ENCODE results near the gene PTGES. TPM values are rescaled to one million over a fixed set of nuclear protein-coding genes. Genes with fewer than 3 reads are reported as not detected.

PTGES gene
- total and polyA plus RNA-seq, 8 donors, result 3.2 to 9.8 (median 6.1) TPM

GRCh38 chr9:129724456-129725190, 28.2 kb downstream of the PTGES start:
- H3K27ac ChIP-seq, result no peak overlapping the region
- H3K4me3 ChIP-seq, result no peak overlapping the region
- intact Hi-C loops (cut with DNase I), result no loop called here
- no peaks in the 10 kb centered on the region for H3K9me3 ChIP-seq
- H3K4me1 ChIP-seq, result peaks cover 0 to 9% of the 10 kb centered on the region in 2 donors
- no peak for ATAC-seq
- peaks cover 0 to 30% of the 10 kb centered on the region in 2 donors for H3K27me3 ChIP-seq
- no peak for DNase-seq
- H3K36me3 ChIP-seq, result no peaks in the 10 kb centered on the region
- no peak for TF ChIP-seq CTCF (IDR thresholded peaks at IDR 0.05)

DNA sequence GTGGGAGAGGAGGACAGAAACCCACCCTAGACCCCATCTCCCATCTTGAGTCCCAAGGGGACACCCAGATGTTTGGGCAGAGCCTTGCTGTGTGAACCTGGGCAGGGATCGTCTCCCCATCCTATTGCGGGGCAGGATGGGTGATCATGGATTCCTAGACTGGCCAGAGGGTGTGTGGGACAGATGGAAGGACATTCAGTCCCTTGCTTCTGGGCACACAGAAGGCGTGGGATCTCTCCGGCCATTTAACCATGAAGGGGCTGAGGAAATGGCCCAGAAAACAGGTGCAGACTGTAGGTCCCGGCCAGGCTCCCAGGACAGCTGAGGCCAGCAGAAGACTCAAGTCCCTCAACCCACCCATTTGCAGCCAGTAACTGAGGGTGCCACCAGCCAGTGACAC, 29.9 kb downstream of the PTGES start:
- intact Hi-C loops (cut with DNase I), result no loop called here
- Histone ChIP-seq H3K9me3 (no peaks in the 10 kb centered on the region), H3K27me3 (peaks cover 0 to 36% of the 10 kb centered on the region in 2 donors), H3K4me1 (peaks cover 0 to 9% of the 10 kb centered on the region in 2 donors), H3K4me3 (no peak overlapping the region), H3K36me3 (no peaks in the 10 kb centered on the region), H3K27ac (no peak overlapping the region)
- DNase-seq (no peak), ATAC-seq (no peak)
- no peak for TF ChIP-seq CTCF (IDR thresholded peaks at IDR 0.05)

GRCh38 chr9:129720865-129721545, 31.8 kb downstream of the PTGES start:
- no peak overlapping the region for H3K27ac ChIP-seq
- H3K4me1 ChIP-seq, result no peaks in the 10 kb centered on the region
- no peak for TF ChIP-seq CTCF (IDR thresholded peaks at IDR 0.05)
- intact Hi-C loops (cut with DNase I), result no loop called here
- H3K36me3 ChIP-seq, result no peaks in the 10 kb centered on the region
- no peak for ATAC-seq
- H3K4me3 ChIP-seq, result no peak overlapping the region
- H3K9me3 ChIP-seq, result no peaks in the 10 kb centered on the region
- DNase-seq, result no peak
- H3K27me3 ChIP-seq, result peaks cover 0 to 26% of the 10 kb centered on the region in 2 donors

DNA sequence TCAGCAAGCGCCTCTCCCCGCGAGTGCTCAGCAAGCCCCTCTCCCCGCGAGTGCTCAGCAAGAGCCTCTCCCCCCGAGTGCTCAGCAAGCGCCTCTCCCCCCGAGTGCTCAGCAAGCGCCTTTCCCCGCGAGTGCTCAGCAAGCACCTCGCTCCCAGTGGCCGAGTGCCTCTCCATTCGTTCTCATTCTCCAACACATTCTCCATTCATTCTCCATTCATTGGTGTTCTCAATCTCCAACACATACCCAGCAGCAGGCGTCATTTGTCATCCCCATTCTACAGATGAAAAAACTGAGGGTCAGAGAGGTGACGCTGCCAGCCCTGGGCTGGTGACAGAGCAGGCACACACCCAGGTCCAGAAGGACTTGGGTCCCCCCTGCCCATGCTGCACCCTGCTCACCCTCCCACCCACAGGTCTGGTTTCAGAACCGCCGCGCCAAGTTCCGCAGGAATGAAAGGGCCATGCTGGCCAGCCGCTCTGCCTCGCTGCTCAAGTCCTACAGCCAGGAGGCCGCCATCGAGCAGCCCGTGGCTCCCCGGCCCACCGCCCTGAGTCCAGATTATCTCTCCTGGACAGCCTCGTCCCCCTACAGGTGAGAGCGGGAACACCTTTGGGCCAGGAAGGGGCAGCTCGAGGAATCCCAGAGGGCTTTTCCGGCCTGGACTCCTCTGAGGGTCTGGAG, 32.5 kb downstream of the PTGES start:
- no peak for TF ChIP-seq CTCF (IDR thresholded peaks at IDR 0.05)
- Histone ChIP-seq H3K4me1 (no peaks in the 10 kb centered on the region), H3K36me3 (no peaks in the 10 kb centered on the region), H3K27me3 (peaks cover 0 to 26% of the 10 kb centered on the region in 2 donors), H3K27ac (no peak overlapping the region), H3K4me3 (no peak overlapping the region), H3K9me3 (no peaks in the 10 kb centered on the region)
- intact Hi-C loops (cut with DNase I), result no loop called here
- no peak for ATAC-seq
- no peak for DNase-seq

- no peak overlapping the region for H3K4me3 ChIP-seq
- ATAC-seq, result no peak
- H3K27me3 ChIP-seq, result peaks cover 0 to 33% of the 10 kb centered on the region in 2 donors
- H3K36me3 ChIP-seq, result no peaks in the 10 kb centered on the region
- no peaks in the 10 kb centered on the region for H3K9me3 ChIP-seq
- DNase-seq, result no peak
- intact Hi-C loops (cut with DNase I), result no loop called here
- no peak overlapping the region for H3K27ac ChIP-seq
- no peaks in the 10 kb centered on the region for H3K4me1 ChIP-seq
- no peak for TF ChIP-seq CTCF (IDR thresholded peaks at IDR 0.05)
Measured at GRCh38 chr9:129719135-129719534, 33.7 kb downstream of the PTGES start.

Measured in left lung (tissue), 10 donors.